Trophoblast cell (in vitro differentiated cells and primary cell): ENCODE results near the gene CAMSAP2.

Experiments
- DNase-seq, 2 donors: peaks; one replicate each; pipeline ENCODE4 v3.0.0-alpha.2; 2016
- H2AFZ ChIP-seq: 2 replicates; pipeline ENCODE4 v1.6.1; 2013; ENCODE audit warnings: low read length, moderate library complexity, mild to moderate bottlenecking; ENCODE audit not compliant: insufficient read depth, poor library complexity
- H2AK5ac ChIP-seq: 2 replicates; pipeline ENCODE4 v1.6.1; 2013; ENCODE audit warnings: mild to moderate bottlenecking, low read length
- H2BK120ac ChIP-seq: 2 replicates; pipeline ENCODE4 v1.6.1; 2013; ENCODE audit warnings: low read length, mild to moderate bottlenecking, moderate library complexity; ENCODE audit not compliant: insufficient read depth, poor library complexity
- H2BK12ac ChIP-seq: 2 replicates; pipeline ENCODE4 v1.6.1; 2013; ENCODE audit warnings: mild to moderate bottlenecking, low read length, moderate library complexity
- H2BK5ac ChIP-seq: 2 replicates; pipeline ENCODE4 v1.6.1; 2013; ENCODE audit warnings: low read length, low read depth, moderate library complexity, mild to moderate bottlenecking; ENCODE audit not compliant: poor library complexity
- H3K14ac ChIP-seq: 2 replicates; pipeline ENCODE4 v1.6.1; 2013; ENCODE audit warnings: mild to moderate bottlenecking, low read length
- H3K18ac ChIP-seq: 2 replicates; pipeline ENCODE4 v1.6.1; 2013; ENCODE audit warnings: mild to moderate bottlenecking, low read length
- H3K23ac ChIP-seq: 2 replicates; pipeline ENCODE4 v1.6.1; 2013; ENCODE audit warnings: low read length
- H3K27ac ChIP-seq: 2 replicates; pipeline ENCODE4 v1.5.1; 2013; ENCODE audit warnings: low read depth, mild to moderate bottlenecking, inconsistent platforms, low read length, moderate library complexity
- H3K27me3 ChIP-seq: 2 replicates; pipeline ENCODE4 v1.6.1; 2013; ENCODE audit warnings: inconsistent platforms, mild to moderate bottlenecking, low read length, moderate library complexity; ENCODE audit not compliant: insufficient read depth
- H3K36me3 ChIP-seq, 2 experiments: 1 replicate in 1 of 2; 2 replicates in 1 of 2; pipeline ENCODE4 v1.6.1; 2013; ENCODE audit warnings: low read length in 2 of 2, mild to moderate bottlenecking in 2 of 2, moderate library complexity in 1 of 2; ENCODE audit not compliant: insufficient read depth in 2 of 2, control insufficient read depth in 1 of 2
- H3K4ac ChIP-seq: 2 replicates; pipeline ENCODE4 v1.6.1; 2013; ENCODE audit warnings: low read depth, mild to moderate bottlenecking, low read length, moderate library complexity
- H3K4me1 ChIP-seq, 2 experiments: 1 replicate in 1 of 2; 2 replicates in 1 of 2; pipeline ENCODE4 v1.6.1; 2013; ENCODE audit warnings: low read length in 2 of 2, mild to moderate bottlenecking in 2 of 2, moderate library complexity in 1 of 2; ENCODE audit not compliant: insufficient read depth in 2 of 2, control insufficient read depth in 1 of 2
- H3K4me2 ChIP-seq: 2 replicates; pipeline ENCODE4 v1.6.1; 2013; ENCODE audit warnings: inconsistent platforms, mild to moderate bottlenecking, low read length, moderate library complexity
- H3K4me3 ChIP-seq: 2 replicates; pipeline ENCODE4 v1.5.1; 2013; ENCODE audit warnings: mild to moderate bottlenecking, low read depth, low read length, inconsistent platforms
- H3K79me1 ChIP-seq: one replicate; pipeline ENCODE4 v1.6.1; 2013; ENCODE audit warnings: low read length
- H3K79me2 ChIP-seq: 2 replicates; pipeline ENCODE4 v1.6.1; 2013; ENCODE audit warnings: low read length, mild to moderate bottlenecking; ENCODE audit not compliant: control insufficient read depth, insufficient read depth, poor library complexity
- H3K9ac ChIP-seq: 2 replicates; pipeline ENCODE4 v1.6.1; 2013; ENCODE audit warnings: mild to moderate bottlenecking, low read length
- H3K9me3 ChIP-seq: 2 replicates; pipeline ENCODE4 v1.6.1; 2013; ENCODE audit warnings: low read depth, mild to moderate bottlenecking, control low read depth, inconsistent platforms, low read length; ENCODE audit not compliant: insufficient read depth
- H4K12ac ChIP-seq: 2 replicates; pipeline ENCODE4 v1.6.1; 2013; ENCODE audit warnings: low read depth, mild to moderate bottlenecking, low read length, moderate library complexity
- H4K8ac ChIP-seq: 2 replicates; pipeline ENCODE4 v1.6.1; 2013; ENCODE audit warnings: low read depth, mild to moderate bottlenecking, low read length, moderate library complexity
- H4K91ac ChIP-seq: one replicate; pipeline ENCODE4 v1.6.1; 2013; ENCODE audit warnings: low read depth, mild to moderate bottlenecking, low read length, moderate library complexity
- WGBS: extraction: QIAGEN DNeasy Blood & Tissue Kit; methylation state at CpG from one replicate; pipeline ENCODE4 v1.1.7; 2013; ENCODE audit warnings: missing lambda C conversion rate; ENCODE audit not compliant: insufficient read length, insufficient coverage; ENCODE audit errors: extremely low coverage; 5-methylcytosine and 5-hydroxymethylcytosine counted together

The CAMSAP2 gene

DNA sequence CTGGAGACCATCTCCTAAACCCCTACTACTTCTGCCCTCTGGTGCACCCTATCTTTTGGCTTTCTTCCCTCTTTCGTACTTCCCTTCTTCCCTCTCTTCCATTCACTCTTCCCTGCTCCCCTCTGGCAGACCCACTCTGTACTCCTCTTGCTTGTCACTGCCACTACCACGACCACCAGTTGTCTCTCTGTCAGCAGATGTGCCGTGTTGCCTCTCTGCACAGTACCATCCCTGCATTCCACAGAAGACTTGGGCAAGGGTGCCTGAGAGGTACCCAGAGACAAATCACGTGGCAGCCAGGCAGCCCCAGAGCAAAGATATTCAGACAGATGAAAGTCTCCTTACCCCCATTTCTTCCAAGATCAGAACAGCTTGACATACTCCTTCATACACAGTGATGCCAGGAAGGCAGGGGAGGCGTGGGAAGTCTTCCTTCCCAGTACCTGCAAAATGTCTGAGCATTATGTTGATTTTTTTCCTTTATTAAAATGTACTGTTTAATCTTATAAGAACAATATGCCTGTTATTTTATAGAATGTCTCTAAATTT is 15.0 kb downstream of the CAMSAP2 start:
- no peak overlapping the region for H2BK120ac ChIP-seq
- no peak for DNase-seq
- no CpG with 5 or more reads among the region's 5 CpGs for WGBS
- H2AFZ ChIP-seq, result no peak overlapping the region
- no peaks in the 10 kb centered on the region for H3K27me3 ChIP-seq
- no peak overlapping the region for H2AK5ac ChIP-seq
- H3K23ac ChIP-seq, result no peak overlapping the region
- H3K4ac ChIP-seq, result peak overlapping the region; percentile 47
- no peak overlapping the region for H2BK12ac ChIP-seq
- no peak overlapping the region for H3K14ac ChIP-seq
- H3K4me3 ChIP-seq, result no peak overlapping the region
- H4K12ac ChIP-seq, result no peak overlapping the region
- no peaks in the 10 kb centered on the region for H3K79me1 ChIP-seq
- no peaks in the 10 kb centered on the region for H3K9me3 ChIP-seq
- H3K27ac ChIP-seq, result no peak overlapping the region
- peaks cover 0 to 2% of the 10 kb centered on the region in 2 experiments for H3K4me1 ChIP-seq
- H4K91ac ChIP-seq, result no peak overlapping the region
- H3K4me2 ChIP-seq, result no peak overlapping the region
- H3K36me3 ChIP-seq, result peaks cover 4 to 10% of the 10 kb centered on the region in 2 experiments
- H4K8ac ChIP-seq, result no peak overlapping the region
- H2BK5ac ChIP-seq, result no peak overlapping the region
- peak overlapping the region; percentile 33 for H3K18ac ChIP-seq
- no peak overlapping the region for H3K9ac ChIP-seq
- peaks cover 4% of the 10 kb centered on the region for H3K79me2 ChIP-seq

- peaks cover 4% of the 10 kb centered on the region for H3K79me2 ChIP-seq
- no peak overlapping the region for H3K23ac ChIP-seq
- H3K4ac ChIP-seq, result no peak overlapping the region
- no peak overlapping the region for H4K91ac ChIP-seq
- H3K18ac ChIP-seq, result no peak overlapping the region
- no peak overlapping the region for H3K14ac ChIP-seq
- H3K36me3 ChIP-seq, result peaks cover 7% of the 10 kb centered on the region in 2 experiments
- no peak for DNase-seq
- no peak overlapping the region for H4K12ac ChIP-seq
- no peak overlapping the region for H3K27ac ChIP-seq
- H2BK5ac ChIP-seq, result no peak overlapping the region
- WGBS, result no CpG with 5 or more reads among the region's 3 CpGs
- no peak overlapping the region for H3K4me3 ChIP-seq
- no peak overlapping the region for H4K8ac ChIP-seq
- H3K79me1 ChIP-seq, result no peaks in the 10 kb centered on the region
- H3K4me2 ChIP-seq, result no peak overlapping the region
- no peak overlapping the region for H3K9ac ChIP-seq
- H3K9me3 ChIP-seq, result no peaks in the 10 kb centered on the region
- H3K27me3 ChIP-seq, result no peaks in the 10 kb centered on the region
- H2BK12ac ChIP-seq, result no peak overlapping the region
- H2AK5ac ChIP-seq, result no peak overlapping the region
- no peak overlapping the region for H2BK120ac ChIP-seq
- H2AFZ ChIP-seq, result no peak overlapping the region
- H3K4me1 ChIP-seq, result peaks cover 0 to 2% of the 10 kb centered on the region in 2 experiments
These were observed 16.8 kb downstream of the CAMSAP2 start for GRCh38 chr1:200755456-200755855.

DNA sequence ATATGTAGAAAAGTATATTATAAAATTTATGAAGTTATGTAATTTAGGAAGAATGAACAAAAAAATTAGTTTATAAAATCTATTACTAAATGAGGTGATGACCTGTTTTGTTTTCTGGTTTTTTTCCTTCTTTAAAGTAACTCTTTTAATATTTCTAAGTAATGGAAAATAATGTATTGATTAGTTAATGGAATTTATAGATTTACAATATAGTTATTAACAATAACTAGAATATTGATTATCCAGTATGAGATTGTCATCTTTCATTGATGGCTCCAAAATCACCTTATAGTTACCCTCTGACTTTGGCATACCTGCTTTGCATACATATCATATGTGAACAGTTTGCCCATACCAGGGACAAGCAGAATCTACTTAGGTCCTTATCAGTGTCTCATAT is 23.4 kb downstream of the CAMSAP2 start:
- H3K27ac ChIP-seq, result no peak overlapping the region
- H3K23ac ChIP-seq, result no peak overlapping the region
- H4K91ac ChIP-seq, result no peak overlapping the region
- no peaks in the 10 kb centered on the region for H3K79me1 ChIP-seq
- H3K27me3 ChIP-seq, result no peaks in the 10 kb centered on the region
- H2BK12ac ChIP-seq, result no peak overlapping the region
- no peak overlapping the region for H2BK5ac ChIP-seq
- no peak overlapping the region for H3K4me3 ChIP-seq
- DNase-seq, result no peak
- H3K4me2 ChIP-seq, result no peak overlapping the region
- no peak overlapping the region for H2BK120ac ChIP-seq
- peaks cover 18 to 20% of the 10 kb centered on the region in 2 experiments for H3K36me3 ChIP-seq
- H3K9me3 ChIP-seq, result no peaks in the 10 kb centered on the region
- no peak overlapping the region for H4K12ac ChIP-seq
- no peak overlapping the region for H3K14ac ChIP-seq
- H3K18ac ChIP-seq, result no peak overlapping the region
- H2AFZ ChIP-seq, result no peak overlapping the region
- no peaks in the 10 kb centered on the region for H3K79me2 ChIP-seq
- no peak overlapping the region for H3K9ac ChIP-seq
- H3K4me1 ChIP-seq, result no peaks in the 10 kb centered on the region
- no peak overlapping the region for H2AK5ac ChIP-seq
- H4K8ac ChIP-seq, result no peak overlapping the region
- no peak overlapping the region for H3K4ac ChIP-seq

DNA sequence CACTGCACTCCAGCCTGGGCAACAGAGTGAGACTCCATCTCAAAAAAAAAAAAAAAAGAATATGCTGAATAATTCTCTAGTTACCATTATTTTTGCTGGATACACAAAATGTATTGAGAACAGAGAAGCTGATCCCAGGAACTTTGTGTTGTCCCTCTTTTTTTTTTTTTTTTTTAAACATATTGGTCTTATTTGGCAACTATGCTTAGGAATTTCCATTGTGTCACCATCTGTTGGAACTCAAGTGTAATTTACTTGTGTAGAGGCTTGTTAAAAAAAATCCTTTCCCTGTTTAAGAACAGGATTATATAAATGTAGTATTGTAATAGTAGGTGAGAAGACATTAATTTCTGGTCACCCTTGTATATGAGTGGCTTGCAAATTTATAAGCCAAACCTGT is 28.6 kb downstream of the CAMSAP2 start:
- peaks cover 1 to 4% of the 10 kb centered on the region in 2 experiments for H3K4me1 ChIP-seq
- no peak overlapping the region for H3K23ac ChIP-seq
- no peak overlapping the region for H3K27ac ChIP-seq
- H4K91ac ChIP-seq, result no peak overlapping the region
- H2BK120ac ChIP-seq, result no peak overlapping the region
- no peak overlapping the region for H3K14ac ChIP-seq
- H3K79me1 ChIP-seq, result peaks cover 4% of the 10 kb centered on the region
- no peak overlapping the region for H4K8ac ChIP-seq
- H2AK5ac ChIP-seq, result no peak overlapping the region
- H3K36me3 ChIP-seq, result peaks cover 18 to 24% of the 10 kb centered on the region in 2 experiments
- H3K27me3 ChIP-seq, result no peaks in the 10 kb centered on the region
- H3K18ac ChIP-seq, result no peak overlapping the region
- no peak overlapping the region for H2BK5ac ChIP-seq
- H4K12ac ChIP-seq, result no peak overlapping the region
- no peaks in the 10 kb centered on the region for H3K79me2 ChIP-seq
- DNase-seq, result peak in 1 of 2 donors; percentile 64
- H3K9me3 ChIP-seq, result no peaks in the 10 kb centered on the region
- H3K4me2 ChIP-seq, result no peak overlapping the region
- no peak overlapping the region for H2AFZ ChIP-seq
- H3K9ac ChIP-seq, result no peak overlapping the region
- no peak overlapping the region for H3K4me3 ChIP-seq
- no peak overlapping the region for H2BK12ac ChIP-seq
- no peak overlapping the region for H3K4ac ChIP-seq
